ENCODE measurements around the gene SERPINA1. TPM values are rescaled to one million over a fixed set of nuclear protein-coding genes. Genes with fewer than 3 reads are reported as not detected.

The SERPINA1 gene
- total and polyA plus RNA-seq, 2 of the 13 experiments (the other 11 are each of a cell fraction or from before 2014, with no cell fraction given): 3,266 to 11,015 TPM

DNA sequence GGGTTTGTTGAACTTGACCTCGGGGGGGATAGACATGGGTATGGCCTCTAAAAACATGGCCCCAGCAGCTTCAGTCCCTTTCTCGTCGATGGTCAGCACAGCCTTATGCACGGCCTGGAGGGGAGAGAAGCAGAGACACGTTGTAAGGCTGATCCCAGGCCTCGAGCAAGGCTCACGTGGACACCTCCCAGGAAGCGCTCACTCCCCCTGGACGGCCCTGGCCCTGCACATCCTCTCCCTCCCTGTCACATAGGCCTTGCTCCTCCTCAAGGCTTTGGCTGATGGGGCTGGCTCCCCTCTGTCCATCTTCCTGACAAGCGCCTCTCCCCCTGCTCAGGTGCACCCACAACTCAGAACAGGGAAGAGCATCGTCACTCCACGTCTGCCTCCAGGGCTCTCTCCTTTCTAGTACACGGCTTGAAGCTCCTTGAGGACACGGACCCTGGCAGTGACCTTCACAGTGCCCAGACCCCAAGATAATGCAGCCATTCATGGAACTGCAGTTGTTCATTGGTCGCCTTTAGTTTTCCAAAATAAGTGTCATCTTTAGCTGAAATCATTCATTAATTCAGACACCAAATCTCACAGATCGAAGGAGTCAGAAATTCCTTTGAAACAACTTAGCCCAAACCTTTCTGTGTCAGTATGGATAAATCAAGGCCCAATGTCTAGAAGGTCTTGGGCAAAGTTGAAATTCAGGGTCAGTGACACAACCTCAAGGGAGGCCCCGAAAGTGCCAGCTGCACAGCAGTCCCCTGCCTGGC, 9.7 kb downstream of the SERPINA1 start (continued):
- TF ChIP-seq IRF2 (CRISPR knock-in tag; IDR thresholded peaks at IDR 0.05): 0 out of 2 replicates have a peak, but pooled peaks have one; percentile 14
- no peak for TF ChIP-seq ELF1 (CRISPR knock-in tag; IDR thresholded peaks at IDR 0.05)
- TF ChIP-seq ZNF274 (CRISPR knock-in tag; IDR thresholded peaks at IDR 0.05): no peak
- no peak for TF ChIP-seq ELF4 (CRISPR knock-in tag; IDR thresholded peaks at IDR 0.05; ENCODE audit: borderline replicate concordance)
- 0 out of 2 replicates have a peak, but pooled peaks have one; percentile 26 for TF ChIP-seq ZFY (CRISPR knock-in tag; IDR thresholded peaks at IDR 0.05)
- TF ChIP-seq HNRNPL (IDR thresholded peaks at IDR 0.05; ENCODE audit: low read depth, low read length): peak; percentile 78; the same call in 1 of the 2 replicates
- TF ChIP-seq ZMYM4 (CRISPR knock-in tag; IDR thresholded peaks at IDR 0.05): 0 out of 2 replicates have a peak, but pooled peaks have one; percentile 14
- 0 out of 2 replicates have a peak, but pooled peaks have one; percentile 23 for TF ChIP-seq REL (CRISPR knock-in tag; conservative IDR thresholded peaks at IDR 0.05)
- TF ChIP-seq ZNF562 (CRISPR knock-in tag; IDR thresholded peaks at IDR 0.05; ENCODE audit: borderline replicate concordance): no peak; the same call in 1 of the 2 replicates
- no peak for TF ChIP-seq ZNF160 (CRISPR knock-in tag; IDR thresholded peaks at IDR 0.05)
- TF ChIP-seq, protein P1, sequence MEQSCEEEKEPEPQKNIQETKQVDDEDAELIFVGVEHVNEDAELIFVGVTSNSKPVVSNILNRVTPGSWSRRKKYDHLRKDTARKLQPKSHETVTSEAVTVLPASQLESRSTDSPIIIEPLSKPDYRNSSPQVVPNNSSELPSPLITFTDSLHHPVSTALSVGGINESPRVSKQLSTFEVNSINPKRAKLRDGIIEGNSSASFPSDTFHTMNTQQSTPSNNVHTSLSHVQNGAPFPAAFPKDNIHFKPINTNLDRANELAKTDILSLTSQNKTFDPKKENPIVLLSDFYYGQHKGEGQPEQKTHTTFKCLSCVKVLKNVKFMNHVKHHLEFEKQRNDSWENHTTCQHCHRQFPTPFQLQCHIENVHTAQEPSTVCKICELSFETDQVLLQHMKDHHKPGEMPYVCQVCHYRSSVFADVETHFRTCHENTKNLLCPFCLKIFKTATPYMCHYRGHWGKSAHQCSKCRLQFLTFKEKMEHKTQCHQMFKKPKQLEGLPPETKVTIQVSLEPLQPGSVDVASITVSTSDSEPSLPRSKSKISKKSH (CRISPR knock-in tag; IDR thresholded peaks at IDR 0.05; ENCODE audit: borderline replicate concordance): 0 out of 2 replicates have a peak, but pooled peaks have one; percentile 6
- TF ChIP-seq SCMH1 (CRISPR knock-in tag; IDR thresholded peaks at IDR 0.05; ENCODE audit: borderline replicate concordance): no peak
- no peak for TF ChIP-seq TOPORS (CRISPR knock-in tag; IDR thresholded peaks at IDR 0.05)
- TF ChIP-seq, protein P2, sequence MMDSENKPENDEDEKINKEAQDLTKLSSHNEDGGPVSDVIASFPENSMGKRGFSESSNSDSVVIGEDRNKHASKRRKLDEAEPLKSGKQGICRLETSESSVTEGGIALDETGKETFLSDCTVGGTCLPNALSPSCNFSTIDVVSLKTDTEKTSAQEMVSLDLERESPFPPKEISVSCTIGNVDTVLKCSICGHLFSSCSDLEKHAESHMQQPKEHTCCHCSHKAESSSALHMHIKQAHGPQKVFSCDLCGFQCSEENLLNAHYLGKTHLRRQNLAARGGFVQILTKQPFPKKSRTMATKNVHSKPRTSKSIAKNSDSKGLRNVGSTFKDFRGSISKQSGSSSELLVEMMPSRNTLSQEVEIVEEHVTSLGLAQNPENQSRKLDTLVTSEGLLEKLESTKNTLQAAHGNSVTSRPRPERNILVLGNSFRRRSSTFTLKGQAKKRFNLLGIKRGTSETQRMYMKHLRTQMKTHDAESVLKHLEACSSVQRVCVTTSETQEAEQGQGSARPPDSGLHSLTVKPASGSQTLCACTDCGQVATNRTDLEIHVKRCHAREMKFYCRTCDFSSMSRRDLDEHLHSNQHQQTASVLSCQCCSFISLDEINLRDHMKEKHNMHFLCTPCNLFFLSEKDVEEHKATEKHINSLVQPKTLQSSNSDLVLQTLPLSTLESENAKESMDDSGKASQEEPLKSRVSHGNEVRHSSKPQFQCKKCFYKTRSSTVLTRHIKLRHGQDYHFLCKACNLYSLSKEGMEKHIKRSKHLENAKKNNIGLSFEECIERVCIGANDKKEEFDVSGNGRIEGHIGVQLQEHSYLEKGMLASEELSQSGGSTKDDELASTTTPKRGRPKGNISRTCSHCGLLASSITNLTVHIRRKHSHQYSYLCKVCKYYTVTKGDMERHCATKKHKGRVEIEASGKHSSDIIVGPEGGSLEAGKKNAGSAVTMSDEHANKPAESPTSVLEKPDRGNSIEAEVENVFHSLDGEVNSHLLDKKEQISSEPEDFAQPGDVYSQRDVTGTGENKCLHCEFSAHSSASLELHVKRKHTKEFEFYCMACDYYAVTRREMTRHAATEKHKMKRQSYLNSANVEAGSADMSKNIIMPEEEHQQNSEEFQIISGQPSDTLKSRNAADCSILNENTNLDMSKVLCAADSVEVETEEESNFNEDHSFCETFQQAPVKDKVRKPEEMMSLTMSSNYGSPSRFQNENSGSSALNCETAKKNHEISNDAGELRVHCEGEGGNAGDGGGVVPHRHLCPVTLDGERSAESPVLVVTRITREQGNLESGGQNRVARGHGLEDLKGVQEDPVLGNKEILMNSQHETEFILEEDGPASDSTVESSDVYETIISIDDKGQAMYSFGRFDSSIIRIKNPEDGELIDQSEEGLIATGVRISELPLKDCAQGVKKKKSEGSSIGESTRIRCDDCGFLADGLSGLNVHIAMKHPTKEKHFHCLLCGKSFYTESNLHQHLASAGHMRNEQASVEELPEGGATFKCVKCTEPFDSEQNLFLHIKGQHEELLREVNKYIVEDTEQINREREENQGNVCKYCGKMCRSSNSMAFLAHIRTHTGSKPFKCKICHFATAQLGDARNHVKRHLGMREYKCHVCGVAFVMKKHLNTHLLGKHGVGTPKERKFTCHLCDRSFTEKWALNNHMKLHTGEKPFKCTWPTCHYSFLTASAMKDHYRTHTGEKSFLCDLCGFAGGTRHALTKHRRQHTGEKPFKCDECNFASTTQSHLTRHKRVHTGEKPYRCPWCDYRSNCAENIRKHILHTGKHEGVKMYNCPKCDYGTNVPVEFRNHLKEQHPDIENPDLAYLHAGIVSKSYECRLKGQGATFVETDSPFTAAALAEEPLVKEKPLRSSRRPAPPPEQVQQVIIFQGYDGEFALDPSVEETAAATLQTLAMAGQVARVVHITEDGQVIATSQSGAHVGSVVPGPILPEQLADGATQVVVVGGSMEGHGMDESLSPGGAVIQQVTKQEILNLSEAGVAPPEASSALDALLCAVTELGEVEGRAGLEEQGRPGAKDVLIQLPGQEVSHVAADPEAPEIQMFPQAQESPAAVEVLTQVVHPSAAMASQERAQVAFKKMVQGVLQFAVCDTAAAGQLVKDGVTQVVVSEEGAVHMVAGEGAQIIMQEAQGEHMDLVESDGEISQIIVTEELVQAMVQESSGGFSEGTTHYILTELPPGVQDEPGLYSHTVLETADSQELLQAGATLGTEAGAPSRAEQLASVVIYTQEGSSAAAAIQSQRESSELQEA (CRISPR knock-in tag; IDR thresholded peaks at IDR 0.05; ENCODE audit: not compliant biosample characterization): no peak
- no peak for TF ChIP-seq SMAD9 (CRISPR knock-in tag; IDR thresholded peaks at IDR 0.05)
- TF ChIP-seq POLR2A (IDR thresholded peaks at IDR 0.05; ENCODE audit: insufficient read depth in 1 of 2, low read depth in 2 of 2, low read length in 2 of 2): peak; percentile 29 to 71; a peak in 3 of 4 replicates
- TF ChIP-seq ZFP41 (CRISPR knock-in tag; IDR thresholded peaks at IDR 0.05; ENCODE audit: borderline replicate concordance): no peak
- TF ChIP-seq RARA (CRISPR knock-in tag; IDR thresholded peaks at IDR 0.05): no peak
- TF ChIP-seq YEATS4 (CRISPR knock-in tag; IDR thresholded peaks at IDR 0.05; ENCODE audit: borderline replicate concordance): no peak
- peak; percentile 82; the same call in 1 of the 2 replicates for TF ChIP-seq PAF1 (CRISPR knock-in tag; IDR thresholded peaks at IDR 0.05)
